ENCODE results near the gene PACS1.

DNA sequence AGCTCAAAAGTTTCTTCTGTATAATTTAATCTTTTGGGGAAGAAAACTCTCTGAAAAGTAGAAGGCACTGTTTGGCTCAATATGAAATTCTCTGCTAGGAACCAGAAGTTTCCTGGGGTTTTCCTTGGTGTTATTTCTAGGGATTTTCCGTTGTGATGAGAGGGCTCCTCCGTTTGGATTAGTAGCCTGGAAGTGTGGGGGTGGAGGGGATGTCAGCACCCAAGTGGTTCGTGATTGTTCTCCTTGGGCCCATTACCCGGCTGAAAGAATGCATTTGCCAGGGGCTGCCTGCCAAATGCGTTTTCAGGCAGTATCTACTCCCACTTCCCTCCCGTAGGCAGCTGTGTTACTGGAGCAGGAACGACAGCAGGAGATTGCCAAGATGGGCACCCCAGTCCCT lies 13.6 kb upstream of the PACS1 start:
- TF ChIP-seq, protein P1, sequence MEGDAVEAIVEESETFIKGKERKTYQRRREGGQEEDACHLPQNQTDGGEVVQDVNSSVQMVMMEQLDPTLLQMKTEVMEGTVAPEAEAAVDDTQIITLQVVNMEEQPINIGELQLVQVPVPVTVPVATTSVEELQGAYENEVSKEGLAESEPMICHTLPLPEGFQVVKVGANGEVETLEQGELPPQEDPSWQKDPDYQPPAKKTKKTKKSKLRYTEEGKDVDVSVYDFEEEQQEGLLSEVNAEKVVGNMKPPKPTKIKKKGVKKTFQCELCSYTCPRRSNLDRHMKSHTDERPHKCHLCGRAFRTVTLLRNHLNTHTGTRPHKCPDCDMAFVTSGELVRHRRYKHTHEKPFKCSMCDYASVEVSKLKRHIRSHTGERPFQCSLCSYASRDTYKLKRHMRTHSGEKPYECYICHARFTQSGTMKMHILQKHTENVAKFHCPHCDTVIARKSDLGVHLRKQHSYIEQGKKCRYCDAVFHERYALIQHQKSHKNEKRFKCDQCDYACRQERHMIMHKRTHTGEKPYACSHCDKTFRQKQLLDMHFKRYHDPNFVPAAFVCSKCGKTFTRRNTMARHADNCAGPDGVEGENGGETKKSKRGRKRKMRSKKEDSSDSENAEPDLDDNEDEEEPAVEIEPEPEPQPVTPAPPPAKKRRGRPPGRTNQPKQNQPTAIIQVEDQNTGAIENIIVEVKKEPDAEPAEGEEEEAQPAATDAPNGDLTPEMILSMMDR (conservative IDR thresholded peaks at IDR 0.05): no peak
- TF ChIP-seq EZH2 (IDR thresholded peaks at IDR 0.05; ENCODE audit: low read depth): no peak
